Prostate gland (tissue), 2 donors: ENCODE data around the gene PPM1L. TPM values are rescaled to one million over a fixed set of nuclear protein-coding genes. Genes with fewer than 3 reads are reported as not detected.

Experiments used
- DNase-seq: peaks from one replicate; pipeline ENCODE4 v3.0.0-alpha.2; 2019; ENCODE audit warnings: low spot score
- H3K27ac ChIP-seq, 2 donors: fragments of 200-600 bp; sonication (generic); 2 replicates each; pipeline ENCODE4 v1.5.1; 2017 to 2019
- H3K27me3 ChIP-seq: fragments of 200-600 bp; sonication (generic); replicated peaks from 2 replicates; pipeline ENCODE4 v1.5.1; 2019; ENCODE audit not compliant: insufficient read depth
- H3K36me3 ChIP-seq, 2 donors: fragments of 200-600 bp; sonication (generic); 1 replicate in 1 of 2; 2 replicates in 1 of 2; pipeline versions ENCODE4 v1.5.1 to v1.8.1; 2017 to 2019
- H3K4me1 ChIP-seq: fragments of 200-600 bp; sonication (generic); replicated peaks from 2 replicates; pipeline ENCODE4 v1.5.1; 2019
- H3K4me3 ChIP-seq, 2 donors: fragments of 200-600 bp; sonication (generic); 2 replicates each; pipeline ENCODE4 v1.5.1; 2017 to 2019
- H3K9me3 ChIP-seq: fragments of 200-600 bp; sonication (generic); 2 replicates; pipeline ENCODE4 v1.5.1; 2017
- CTCF ChIP-seq, 4 experiments: fragments of 200-600 bp in 2 of 4; fragments of 450-650 bp in 2 of 4; sonication (generic) in 2 of 4; IDR thresholded peaks; 1 replicate in 3 of 4; 2 replicates in 1 of 4; pipeline ENCODE4 v1.5.1; 2016 to 2019; ENCODE audit warnings: antibody characterized with exemption in 4 of 4, mild to moderate bottlenecking in 2 of 4, moderate library complexity in 2 of 4
- POLR2A ChIP-seq: fragments of 450-650 bp; IDR thresholded peaks from one replicate; pipeline ENCODE4 v1.6.1; 2016; ENCODE audit warnings: antibody characterized with exemption, mild to moderate bottlenecking
- POLR2AphosphoS5 ChIP-seq: sonication (generic); formaldehyde crosslinking; IDR thresholded peaks from one replicate; pipeline ENCODE4 v1.6.1; 2017; ENCODE audit warnings: antibody characterized with exemption
- WGBS: methylation state at CpG from one replicate; pipeline ENCODE4 v1.1.5; 2018; 5-methylcytosine and 5-hydroxymethylcytosine counted together
- intact Hi-C: fragments of 100-400 bp; cut with DNase I; formaldehyde crosslinking; loops from one replicate; pipeline ENCODE4 v1.14.2; 2022
- total RNA-seq, 2 donors: library from RNA; depleted of rRNA; stranded (reverse); fragments of >200 nt; gene quantifications; one replicate each; pipeline ENCODE4 v1.1.0, GENCODE V29; 2016

The PPM1L gene
- total RNA-seq, 2 donors from 2014 or later: 23.6 to 27.0 TPM

GRCh38 chr3:160876643-160877042 lies 120.6 kb downstream of the PPM1L start:
- H3K27me3 ChIP-seq: no peaks in the 10 kb centered on the region
- H3K4me3 ChIP-seq: no peak overlapping the region
- H3K9me3 ChIP-seq: no peaks in the 10 kb centered on the region
- no peak overlapping the region for H3K27ac ChIP-seq
- no peaks in the 10 kb centered on the region for H3K4me1 ChIP-seq
- 51% methylated on average over 2 of the region's 2 CpGs for WGBS
- no peaks in the 10 kb centered on the region for H3K36me3 ChIP-seq
- DNase-seq: no peak
- TF ChIP-seq POLR2A (no peak), CTCF (IDR thresholded peaks at IDR 0.05) (no peak), POLR2AphosphoS5 (no peak)
- intact Hi-C loops: no loop called here

- Histone ChIP-seq H3K27me3 (no peaks in the 10 kb centered on the region), H3K4me3 (no peak overlapping the region), H3K9me3 (no peaks in the 10 kb centered on the region), H3K4me1 (no peaks in the 10 kb centered on the region), H3K36me3 (no peaks in the 10 kb centered on the region), H3K27ac (no peak overlapping the region)
- intact Hi-C loops: no loop called here
- TF ChIP-seq CTCF (IDR thresholded peaks at IDR 0.05): no peak
- no peak for TF ChIP-seq POLR2AphosphoS5
- TF ChIP-seq POLR2A: no peak
- no peak for DNase-seq
- 87% methylated on average over 1 of the region's 1 CpG for WGBS
Measured at GRCh38 chr3:160879859-160880258, 123.8 kb downstream of the PPM1L start.

GRCh38 chr3:160883373-160883772 lies 127.3 kb downstream of the PPM1L start:
- Histone ChIP-seq H3K9me3 (no peaks in the 10 kb centered on the region), H3K27ac (no peak overlapping the region), H3K36me3 (no peaks in the 10 kb centered on the region), H3K4me1 (no peaks in the 10 kb centered on the region), H3K4me3 (no peak overlapping the region), H3K27me3 (no peaks in the 10 kb centered on the region)
- DNase-seq: no peak
- intact Hi-C loops: no loop called here
- 91% methylated on average over 3 of the region's 3 CpGs for WGBS
- no peak for TF ChIP-seq CTCF (IDR thresholded peaks at IDR 0.05)
- no peak for TF ChIP-seq POLR2AphosphoS5
- TF ChIP-seq POLR2A: no peak

DNA sequence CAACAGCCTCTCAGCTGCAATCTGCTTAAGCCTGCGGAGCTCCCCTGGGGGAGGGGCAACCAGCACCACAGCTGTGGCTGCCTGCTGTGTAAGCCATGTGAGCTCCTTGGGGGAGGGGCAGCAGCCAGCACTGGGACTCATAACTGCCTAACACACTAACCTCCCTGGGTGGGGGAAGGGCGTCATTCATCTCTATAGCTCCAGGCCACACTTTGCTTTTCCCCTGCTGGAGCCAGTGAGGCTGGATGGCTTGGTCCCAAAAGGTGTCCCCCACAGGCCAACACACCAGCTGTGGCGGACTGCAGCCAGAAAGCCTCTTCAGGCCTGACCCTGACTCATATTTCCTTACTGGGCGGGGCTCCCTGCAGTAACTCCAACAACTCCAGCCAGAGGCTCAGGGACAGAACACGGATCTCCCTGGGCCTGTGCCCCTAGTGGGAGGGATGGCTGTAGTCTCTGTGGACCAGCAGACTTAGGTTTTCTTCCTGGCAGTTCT lies 129.8 kb downstream of the PPM1L start:
- TF ChIP-seq POLR2A (no peak), CTCF (IDR thresholded peaks at IDR 0.05) (no peak), POLR2AphosphoS5 (no peak)
- DNase-seq: no peak

GRCh38 chr3:160886421-160886820 lies 130.4 kb downstream of the PPM1L start:
- 99% methylated on average over 4 of the region's 4 CpGs for WGBS
- H3K36me3 ChIP-seq: no peaks in the 10 kb centered on the region
- intact Hi-C loops: no loop called here
- DNase-seq: no peak
- TF ChIP-seq POLR2A: no peak
- TF ChIP-seq CTCF (IDR thresholded peaks at IDR 0.05): no peak
- no peak for TF ChIP-seq POLR2AphosphoS5
- H3K27me3 ChIP-seq: no peaks in the 10 kb centered on the region
- no peaks in the 10 kb centered on the region for H3K4me1 ChIP-seq
- no peaks in the 10 kb centered on the region for H3K9me3 ChIP-seq
- H3K27ac ChIP-seq: no peak overlapping the region
- no peak overlapping the region for H3K4me3 ChIP-seq

More for the DNA sequence above, 129.8 kb downstream of the PPM1L start:
- no peak overlapping the region for H3K4me3 ChIP-seq
- H3K36me3 ChIP-seq: no peaks in the 10 kb centered on the region
- no peaks in the 10 kb centered on the region for H3K27me3 ChIP-seq
- H3K9me3 ChIP-seq: no peaks in the 10 kb centered on the region
- no peak overlapping the region for H3K27ac ChIP-seq
- intact Hi-C loops: no loop called here
- no peaks in the 10 kb centered on the region for H3K4me1 ChIP-seq
- WGBS: 61% methylated on average over 5 of the region's 5 CpGs
